ENCODE results near the gene FOXN3.

- no peak for TF ChIP-seq CTCF (IDR thresholded peaks at IDR 0.05)
- no peak for TF ChIP-seq ZFX (IDR thresholded peaks at IDR 0.05; ENCODE audit: borderline replicate concordance)
Measured at GRCh38 chr14:89364316-89364715, 52.7 kb downstream of the FOXN3 start.

Measured in 22Rv1 (cell line).